ENCODE data around the gene KRTAP2-3.

The KRTAP2-3 gene

GRCh38 chr17:41020336-41020735 is 39.6 kb downstream of the KRTAP2-3 start:
- Histone ChIP-seq H3K36me3 (ENCODE audit: control insufficient read depth in 1 of 2, insufficient read depth in 2 of 2, low read length in 2 of 2) (no peaks in the 10 kb centered on the region), H3K27ac (ENCODE audit: low read length) (no peak overlapping the region), H3K27me3 (ENCODE audit: low read depth, low read length) (no peaks in the 10 kb centered on the region), H3K9me3 (ENCODE audit: control insufficient read depth in 1 of 2, low read length in 2 of 2) (peaks cover 0 to 5% of the 10 kb centered on the region in 2 donors), H3K4me1 (ENCODE audit: control insufficient read depth in 1 of 2, insufficient read depth in 2 of 2, low read length in 2 of 2) (no peaks in the 10 kb centered on the region), H3K4me3 (ENCODE audit: low read depth in 1 of 2, low read length in 2 of 2) (no peak overlapping the region)

- Histone ChIP-seq H3K27me3 (ENCODE audit: low read depth, low read length) (no peaks in the 10 kb centered on the region), H3K27ac (ENCODE audit: low read length) (no peak overlapping the region), H3K4me1 (ENCODE audit: control insufficient read depth in 1 of 2, insufficient read depth in 2 of 2, low read length in 2 of 2) (no peaks in the 10 kb centered on the region), H3K36me3 (ENCODE audit: control insufficient read depth in 1 of 2, insufficient read depth in 2 of 2, low read length in 2 of 2) (no peaks in the 10 kb centered on the region), H3K4me3 (ENCODE audit: low read depth in 1 of 2, low read length in 2 of 2) (no peak overlapping the region), H3K9me3 (ENCODE audit: control insufficient read depth in 1 of 2, low read length in 2 of 2) (peaks cover 0 to 5% of the 10 kb centered on the region in 2 donors)
Observed at GRCh38 chr17:41019415-41019814, 40.5 kb downstream of the KRTAP2-3 start.

- H3K4me3 ChIP-seq (ENCODE audit: low read depth in 1 of 2, low read length in 2 of 2): no peak overlapping the region
- peaks cover 0 to 5% of the 10 kb centered on the region in 2 donors for H3K9me3 ChIP-seq (ENCODE audit: control insufficient read depth in 1 of 2, low read length in 2 of 2)
- H3K27me3 ChIP-seq (ENCODE audit: low read depth, low read length): no peaks in the 10 kb centered on the region
- no peak overlapping the region for H3K27ac ChIP-seq (ENCODE audit: low read length)
- no peaks in the 10 kb centered on the region for H3K36me3 ChIP-seq (ENCODE audit: control insufficient read depth in 1 of 2, insufficient read depth in 2 of 2, low read length in 2 of 2)
- H3K4me1 ChIP-seq (ENCODE audit: control insufficient read depth in 1 of 2, insufficient read depth in 2 of 2, low read length in 2 of 2): no peaks in the 10 kb centered on the region
Observed at GRCh38 chr17:41018541-41018940, 41.4 kb downstream of the KRTAP2-3 start.

- no peaks in the 10 kb centered on the region for H3K36me3 ChIP-seq (ENCODE audit: control insufficient read depth in 1 of 2, insufficient read depth in 2 of 2, low read length in 2 of 2)
- H3K4me1 ChIP-seq (ENCODE audit: control insufficient read depth in 1 of 2, insufficient read depth in 2 of 2, low read length in 2 of 2): no peaks in the 10 kb centered on the region
- no peak overlapping the region for H3K27ac ChIP-seq (ENCODE audit: low read length)
- peaks cover 0 to 5% of the 10 kb centered on the region in 2 donors for H3K9me3 ChIP-seq (ENCODE audit: control insufficient read depth in 1 of 2, low read length in 2 of 2)
- no peaks in the 10 kb centered on the region for H3K27me3 ChIP-seq (ENCODE audit: low read depth, low read length)
- H3K4me3 ChIP-seq (ENCODE audit: low read depth in 1 of 2, low read length in 2 of 2): no peak overlapping the region
Observed at GRCh38 chr17:41016578-41017215, 43.2 kb downstream of the KRTAP2-3 start.

GRCh38 chr17:41015454-41015853 is 44.5 kb downstream of the KRTAP2-3 start:
- Histone ChIP-seq H3K27me3 (ENCODE audit: low read depth, low read length) (no peaks in the 10 kb centered on the region), H3K4me1 (ENCODE audit: control insufficient read depth in 1 of 2, insufficient read depth in 2 of 2, low read length in 2 of 2) (no peaks in the 10 kb centered on the region), H3K36me3 (ENCODE audit: control insufficient read depth in 1 of 2, insufficient read depth in 2 of 2, low read length in 2 of 2) (no peaks in the 10 kb centered on the region), H3K4me3 (ENCODE audit: low read depth in 1 of 2, low read length in 2 of 2) (no peak overlapping the region), H3K27ac (ENCODE audit: low read length) (no peak overlapping the region), H3K9me3 (ENCODE audit: control insufficient read depth in 1 of 2, low read length in 2 of 2) (no peaks in the 10 kb centered on the region)

- Histone ChIP-seq H3K27ac (ENCODE audit: low read length) (no peak overlapping the region), H3K27me3 (ENCODE audit: low read depth, low read length) (no peaks in the 10 kb centered on the region), H3K4me3 (ENCODE audit: low read depth in 1 of 2, low read length in 2 of 2) (no peak overlapping the region), H3K4me1 (ENCODE audit: control insufficient read depth in 1 of 2, insufficient read depth in 2 of 2, low read length in 2 of 2) (no peaks in the 10 kb centered on the region), H3K9me3 (ENCODE audit: control insufficient read depth in 1 of 2, low read length in 2 of 2) (no peaks in the 10 kb centered on the region), H3K36me3 (ENCODE audit: control insufficient read depth in 1 of 2, insufficient read depth in 2 of 2, low read length in 2 of 2) (no peaks in the 10 kb centered on the region)
Observed at GRCh38 chr17:41013606-41014005, 46.3 kb downstream of the KRTAP2-3 start.

- Histone ChIP-seq H3K27ac (ENCODE audit: low read length) (no peak overlapping the region), H3K4me1 (ENCODE audit: control insufficient read depth in 1 of 2, insufficient read depth in 2 of 2, low read length in 2 of 2) (no peaks in the 10 kb centered on the region)
Observed at GRCh38 chr17:41013181-41013580, 46.7 kb downstream of the KRTAP2-3 start.

GRCh38 chr17:41012326-41013120 is 47.4 kb downstream of the KRTAP2-3 start:
- no peaks in the 10 kb centered on the region for H3K36me3 ChIP-seq (ENCODE audit: control insufficient read depth in 1 of 2, insufficient read depth in 2 of 2, low read length in 2 of 2)
- H3K4me3 ChIP-seq (ENCODE audit: low read depth in 1 of 2, low read length in 2 of 2): no peak overlapping the region
- H3K4me1 ChIP-seq (ENCODE audit: control insufficient read depth in 1 of 2, insufficient read depth in 2 of 2, low read length in 2 of 2): no peaks in the 10 kb centered on the region
- H3K27me3 ChIP-seq (ENCODE audit: low read depth, low read length): no peaks in the 10 kb centered on the region
- no peak overlapping the region for H3K27ac ChIP-seq (ENCODE audit: low read length)
- H3K9me3 ChIP-seq (ENCODE audit: control insufficient read depth in 1 of 2, low read length in 2 of 2): no peaks in the 10 kb centered on the region

More at GRCh38 chr17:41013181-41013580, 46.7 kb downstream of the KRTAP2-3 start:
- H3K9me3 ChIP-seq (ENCODE audit: control insufficient read depth in 1 of 2, low read length in 2 of 2): no peaks in the 10 kb centered on the region
- no peaks in the 10 kb centered on the region for H3K27me3 ChIP-seq (ENCODE audit: low read depth, low read length)
- H3K36me3 ChIP-seq (ENCODE audit: control insufficient read depth in 1 of 2, insufficient read depth in 2 of 2, low read length in 2 of 2): no peaks in the 10 kb centered on the region
- H3K4me3 ChIP-seq (ENCODE audit: low read depth in 1 of 2, low read length in 2 of 2): no peak overlapping the region

GRCh38 chr17:41010441-41010840 is 49.5 kb downstream of the KRTAP2-3 start:
- no peaks in the 10 kb centered on the region for H3K4me1 ChIP-seq (ENCODE audit: control insufficient read depth in 1 of 2, insufficient read depth in 2 of 2, low read length in 2 of 2)
- H3K27me3 ChIP-seq (ENCODE audit: low read depth, low read length): no peaks in the 10 kb centered on the region
- no peak overlapping the region for H3K4me3 ChIP-seq (ENCODE audit: low read depth in 1 of 2, low read length in 2 of 2)
- H3K27ac ChIP-seq (ENCODE audit: low read length): no peak overlapping the region
- no peaks in the 10 kb centered on the region for H3K36me3 ChIP-seq (ENCODE audit: control insufficient read depth in 1 of 2, insufficient read depth in 2 of 2, low read length in 2 of 2)
- H3K9me3 ChIP-seq (ENCODE audit: control insufficient read depth in 1 of 2, low read length in 2 of 2): no peaks in the 10 kb centered on the region

- H3K36me3 ChIP-seq (ENCODE audit: control insufficient read depth in 1 of 2, insufficient read depth in 2 of 2, low read length in 2 of 2): no peaks in the 10 kb centered on the region
- H3K9me3 ChIP-seq (ENCODE audit: control insufficient read depth in 1 of 2, low read length in 2 of 2): no peaks in the 10 kb centered on the region
- H3K27ac ChIP-seq (ENCODE audit: low read length): no peak overlapping the region
- no peaks in the 10 kb centered on the region for H3K27me3 ChIP-seq (ENCODE audit: low read depth, low read length)
- H3K4me1 ChIP-seq (ENCODE audit: control insufficient read depth in 1 of 2, insufficient read depth in 2 of 2, low read length in 2 of 2): no peaks in the 10 kb centered on the region
- H3K4me3 ChIP-seq (ENCODE audit: low read depth in 1 of 2, low read length in 2 of 2): no peak overlapping the region
Observed at GRCh38 chr17:41009936-41010335, 50.0 kb downstream of the KRTAP2-3 start.

GRCh38 chr17:41009301-41009760 is 50.6 kb downstream of the KRTAP2-3 start:
- H3K27me3 ChIP-seq (ENCODE audit: low read depth, low read length): no peaks in the 10 kb centered on the region
- H3K4me1 ChIP-seq (ENCODE audit: control insufficient read depth in 1 of 2, insufficient read depth in 2 of 2, low read length in 2 of 2): no peaks in the 10 kb centered on the region
- H3K4me3 ChIP-seq (ENCODE audit: low read depth in 1 of 2, low read length in 2 of 2): no peak overlapping the region
- H3K36me3 ChIP-seq (ENCODE audit: control insufficient read depth in 1 of 2, insufficient read depth in 2 of 2, low read length in 2 of 2): no peaks in the 10 kb centered on the region
- no peaks in the 10 kb centered on the region for H3K9me3 ChIP-seq (ENCODE audit: control insufficient read depth in 1 of 2, low read length in 2 of 2)
- H3K27ac ChIP-seq (ENCODE audit: low read length): no peak overlapping the region

All from muscle layer of duodenum (tissue), 2 donors.